Activated CD4-positive, alpha-beta T cell treated with anti-CD3 and anti-CD28 coated beads for 24 hours (primary cell): ENCODE data around the gene LIPM.
"Not testable (repeated sequence)": the region's sequence is repeated elsewhere in the genome, so short reads cannot be mapped to it uniquely, and the experiment has no call there.

Experiments used
- DNase-seq, 2 donors: peaks; one replicate each; pipeline ENCODE4 v3.0.0-alpha.2; 2020; ENCODE audit warnings: low read depth in 2 of 2

LIPM gene

DNA sequence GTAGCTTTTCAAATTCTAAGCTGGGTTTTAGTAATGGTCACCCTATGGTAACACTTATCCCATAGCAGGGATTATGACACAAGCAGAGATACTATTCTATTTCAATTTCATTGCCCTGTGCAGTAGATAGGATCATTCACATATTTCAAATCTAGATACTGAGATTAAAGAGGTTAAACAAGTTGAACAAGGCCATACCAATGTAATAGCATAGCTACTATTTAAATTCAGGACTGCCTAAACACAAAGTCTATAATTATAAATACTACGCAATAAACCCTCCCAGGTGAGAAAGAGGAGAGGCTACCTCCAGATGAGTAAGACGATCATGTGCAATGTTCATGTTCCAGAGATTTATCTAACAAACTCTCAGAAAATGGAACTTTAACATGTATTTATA, 1.1 kb downstream of the LIPM start:
- DNase-seq, result no peak

DNA sequence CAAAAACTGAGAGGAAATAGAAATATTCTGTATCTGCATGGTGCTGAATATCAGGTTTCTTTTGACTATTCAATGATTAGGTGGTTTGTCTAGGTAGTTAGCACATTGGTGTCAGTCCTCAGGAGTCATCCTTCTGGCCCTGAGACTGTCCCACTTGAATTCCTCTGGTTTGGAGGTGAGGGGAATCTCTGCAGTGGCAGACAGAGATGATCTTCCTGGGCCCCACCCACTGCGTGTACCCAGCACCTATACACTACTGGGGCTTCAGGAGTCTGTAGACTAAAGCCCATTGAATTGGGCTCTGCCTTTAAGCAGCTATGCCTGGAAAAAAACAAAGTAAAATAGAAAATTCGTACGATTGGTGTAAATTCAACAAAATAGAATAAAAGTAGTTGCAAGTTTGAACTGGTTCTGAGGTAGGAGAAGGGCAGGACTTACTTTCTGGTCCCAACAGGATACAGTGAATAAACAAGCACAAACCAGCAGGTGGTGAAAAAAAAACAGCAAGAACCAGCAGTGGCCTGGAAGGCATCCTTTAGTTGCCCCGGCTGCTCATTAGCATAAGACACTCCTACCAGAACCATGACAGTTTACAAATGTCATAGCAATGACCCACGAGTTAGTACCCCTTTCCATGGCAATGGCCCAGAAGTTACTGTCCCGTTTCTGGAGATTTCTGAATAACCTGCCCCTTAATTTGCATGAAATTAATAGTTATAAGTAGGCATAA, 1.7 kb downstream of the LIPM start:
- no peak for DNase-seq

- DNase-seq, result no peak
Measured at GRCh38 chr10:88805361-88805760, 2.8 kb downstream of the LIPM start.

DNA sequence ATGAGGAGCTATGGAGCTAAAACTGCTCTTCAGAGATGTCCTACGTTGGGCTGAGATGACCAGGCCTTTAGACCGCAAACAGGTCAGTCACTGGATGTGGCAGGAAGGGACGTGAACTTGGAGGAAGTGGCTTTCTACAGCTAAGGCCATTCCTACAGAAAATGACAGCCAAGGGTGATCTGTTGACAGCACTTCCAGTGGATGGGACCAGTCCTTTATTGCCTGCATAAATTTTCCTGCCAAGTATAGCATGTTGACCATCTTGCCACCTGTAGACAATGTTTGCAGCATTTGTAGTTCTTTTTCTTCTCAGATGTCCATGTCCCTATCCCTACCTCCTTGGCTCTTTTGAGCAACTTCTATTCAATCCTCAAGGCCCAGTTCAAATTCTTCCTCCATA, 3.4 kb downstream of the LIPM start:
- no peak for DNase-seq

DNA sequence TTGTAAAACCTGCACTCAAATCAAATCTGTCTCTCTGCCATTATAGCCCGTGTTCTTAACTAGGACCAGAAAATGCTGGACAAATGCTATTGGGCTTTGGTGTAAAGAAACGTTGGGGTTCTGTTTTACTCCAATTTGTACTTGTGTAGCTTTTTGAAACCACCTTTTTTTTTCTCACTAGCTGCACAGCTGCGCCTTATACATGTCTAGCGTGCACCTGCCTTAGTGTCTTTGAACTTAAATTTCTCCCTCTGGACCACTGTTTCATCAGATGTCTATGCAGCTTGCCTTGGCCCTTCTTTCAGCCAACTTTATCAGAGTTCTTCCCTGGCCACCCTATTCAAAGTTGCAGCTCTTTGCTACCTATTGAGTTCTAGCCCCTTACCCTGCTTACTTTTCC, 7.1 kb downstream of the LIPM start:
- no peak for DNase-seq

DNA sequence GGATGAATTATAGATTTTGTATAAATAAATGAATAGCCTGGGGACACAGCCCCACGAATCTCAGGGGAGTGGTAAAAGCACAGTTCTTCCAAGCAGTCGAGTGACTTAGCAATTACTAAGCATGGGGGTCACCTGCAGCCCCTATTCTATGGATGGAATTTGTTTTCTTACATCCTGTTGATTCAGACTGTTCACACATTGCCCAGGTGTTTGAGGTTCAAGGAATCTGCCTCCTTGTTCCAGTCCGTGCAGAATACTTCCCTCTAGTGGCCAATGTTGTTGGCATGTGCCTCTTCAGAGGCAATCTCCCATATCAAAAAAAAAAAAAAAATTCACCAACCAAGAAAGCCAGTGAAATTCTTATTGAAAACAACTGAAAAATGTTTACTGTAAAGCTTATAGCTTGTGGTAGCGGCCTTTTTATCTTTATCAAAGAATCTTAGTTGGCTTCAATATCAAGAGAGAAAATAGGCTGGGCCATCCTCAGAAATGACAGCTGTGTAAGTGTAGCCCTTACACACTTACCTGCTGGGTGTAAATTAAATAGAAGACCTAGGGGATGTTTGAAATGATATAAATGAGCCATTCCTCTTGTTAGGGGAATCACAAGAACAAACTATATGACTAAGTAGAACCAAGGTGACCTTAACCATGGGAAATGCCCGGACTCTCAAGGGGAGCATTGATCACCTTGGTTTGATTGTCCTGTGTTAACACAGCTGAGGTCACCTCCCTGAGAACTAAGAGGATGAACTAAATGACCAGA, 7.8 kb downstream of the LIPM start:
- no peak for DNase-seq

DNA sequence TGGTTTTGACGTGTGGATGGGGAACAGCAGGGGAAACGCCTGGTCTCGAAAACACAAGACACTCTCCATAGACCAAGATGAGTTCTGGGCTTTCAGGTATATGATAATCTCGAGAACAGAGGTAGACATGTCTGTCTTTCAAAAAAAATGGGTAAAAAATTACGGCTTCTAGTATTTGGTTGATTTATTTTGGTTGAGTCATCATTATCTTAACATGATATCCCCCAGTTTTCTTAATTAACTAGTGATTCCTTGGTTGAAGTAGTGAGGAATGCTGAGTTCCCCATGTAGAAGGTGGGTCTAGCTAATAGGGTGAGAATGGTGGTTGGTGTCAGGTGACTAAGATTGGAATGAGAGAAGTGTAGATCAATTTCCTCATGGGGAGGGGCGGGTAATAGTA, 10.7 kb downstream of the LIPM start:
- DNase-seq, result no peak

GRCh38 chr10:88819290-88819689, 16.8 kb downstream of the LIPM start:
- DNase-seq, result no peak

- no peak for DNase-seq
Measured at GRCh38 chr10:88820748-88821401, 18.3 kb downstream of the LIPM start.

- no peak for DNase-seq
Measured at GRCh38 chr10:88826388-88826787, 23.9 kb downstream of the LIPM start.

GRCh38 chr10:88827671-88828070, 25.1 kb downstream of the LIPM start:
- DNase-seq, result no peak

DNA sequence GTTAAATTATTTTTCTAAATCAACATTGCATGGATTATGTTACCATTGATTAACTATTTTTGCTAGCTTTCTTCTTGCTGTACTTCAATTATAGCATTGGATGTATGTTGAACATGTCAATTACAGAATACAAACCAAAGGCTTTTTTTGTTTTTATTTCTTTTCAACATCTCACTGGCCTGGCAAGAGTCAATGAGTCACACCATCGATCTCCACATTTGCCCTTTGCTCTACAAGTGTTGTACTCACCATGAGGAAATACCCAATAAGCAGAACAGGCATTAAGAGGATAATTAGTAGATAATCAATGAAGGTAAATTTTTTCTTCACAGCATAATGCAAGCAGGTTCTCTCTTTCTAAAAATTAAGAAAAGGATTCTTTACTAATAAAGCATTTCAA, 25.8 kb downstream of the LIPM start:
- no peak for DNase-seq

DNA sequence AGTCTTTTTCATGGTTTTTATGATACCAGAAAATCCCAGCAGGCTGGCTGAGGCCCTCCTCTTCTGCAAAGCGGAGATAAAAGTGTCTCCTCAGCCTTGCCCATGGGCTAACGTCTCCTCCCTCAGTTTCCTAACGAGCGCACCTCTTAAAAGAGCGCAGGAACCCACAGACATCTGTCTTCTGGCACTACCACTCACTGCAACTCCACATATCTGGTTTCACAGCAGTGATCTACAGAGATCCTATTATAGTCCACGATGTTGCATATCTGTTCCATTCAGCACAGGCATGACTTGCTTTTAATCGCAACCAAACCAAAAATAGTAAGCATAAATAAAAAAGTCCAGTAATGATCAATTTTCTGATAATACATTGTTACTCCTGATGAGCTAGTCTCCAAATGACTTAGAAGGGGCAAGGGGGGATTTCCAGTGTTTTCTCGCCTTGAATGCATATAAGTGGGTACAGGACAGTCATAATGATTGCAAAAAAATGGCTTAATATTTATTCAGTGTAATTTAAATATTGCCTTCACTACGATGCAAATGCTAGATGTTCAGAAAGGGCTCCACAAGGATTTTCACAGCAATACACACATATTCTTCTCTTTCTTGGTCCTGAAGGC, 28.2 kb downstream of the LIPM start:
- DNase-seq, result no peak

DNA sequence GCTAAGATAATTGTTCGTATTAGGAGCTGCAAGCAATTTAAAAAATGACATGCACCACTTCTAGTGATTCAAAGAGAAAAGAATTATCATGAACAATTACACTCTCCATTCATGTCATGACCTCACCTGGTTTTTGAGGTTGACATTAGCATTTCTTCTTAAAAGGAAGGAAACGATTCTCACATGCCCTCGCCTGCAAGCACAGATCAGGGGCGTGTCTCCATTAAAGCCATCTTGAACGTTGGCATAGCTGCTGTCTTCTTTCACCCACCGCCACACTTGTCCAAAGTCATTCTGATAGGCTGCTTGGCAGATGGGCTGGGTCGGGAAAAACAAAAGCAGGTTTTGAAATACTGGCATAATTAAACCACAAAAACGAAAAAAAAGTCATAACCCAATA, 29.2 kb downstream of the LIPM start:
- no peak for DNase-seq

GRCh38 chr10:88832376-88832775, 29.8 kb downstream of the LIPM start:
- DNase-seq, result no peak

GRCh38 chr10:88833156-88833555, 30.6 kb downstream of the LIPM start:
- no peak for DNase-seq

DNA sequence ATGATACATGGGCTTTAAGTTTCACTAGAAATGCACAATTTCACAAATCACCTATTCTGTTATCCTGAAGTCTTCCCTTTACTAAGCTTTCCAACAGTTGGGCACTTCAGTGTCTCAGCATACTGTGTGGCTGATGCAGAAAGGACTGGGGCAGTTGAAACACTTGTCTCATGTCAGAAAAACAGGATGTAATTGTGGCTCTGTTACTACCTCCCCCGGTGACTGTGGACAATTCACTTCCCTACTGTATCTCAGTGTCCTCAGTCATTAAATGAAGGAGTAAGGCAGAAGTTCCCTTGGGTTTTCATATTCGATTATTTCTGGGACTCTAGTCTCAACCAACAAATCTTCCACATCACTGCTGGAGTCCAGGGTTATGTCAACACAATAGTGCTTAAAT, 31.2 kb downstream of the LIPM start:
- DNase-seq, result no peak

- peak; percentile 82 to 84 for DNase-seq
Measured at GRCh38 chr10:88835096-88835909, 32.8 kb downstream of the LIPM start.

GRCh38 chr10:88835910-88836221, 33.3 kb downstream of the LIPM start:
- no peak for DNase-seq

DNA sequence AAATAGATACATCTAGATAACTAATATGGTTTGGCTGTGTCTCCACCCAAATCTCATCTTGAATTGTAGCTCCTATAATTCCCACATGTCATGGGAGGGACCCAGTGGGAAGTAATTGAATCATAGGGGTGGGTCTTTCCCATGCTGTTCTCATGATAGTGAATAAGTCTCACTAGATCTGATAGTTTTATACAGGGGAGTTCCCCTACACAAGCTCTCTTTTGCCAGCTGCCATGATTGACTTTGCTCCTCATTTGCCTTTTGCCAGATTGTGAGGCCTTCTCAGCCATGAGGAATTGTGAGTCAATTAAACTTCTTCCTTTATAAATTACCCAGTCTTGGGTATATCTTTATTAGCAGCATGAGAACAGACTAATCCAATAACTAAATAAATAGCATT, 35.1 kb downstream of the LIPM start:
- not testable (repeated sequence) for DNase-seq

GRCh38 chr10:88838766-88839350, 36.3 kb downstream of the LIPM start:
- DNase-seq, result no peak
